Activated CD4-positive, CD25-positive, alpha-beta regulatory T cell treated with anti-CD3 and anti-CD28 coated beads, Interleukin-2, amount 50 U/mL, for 24 hours (primary cell): Measurements from ENCODE around the gene SAMD4A.

ENCODE experiments used
- ATAC-seq, 2 donors: fragments of 150-1000 bp; cut with Tn5 transposase; one replicate each; pipeline ENCODE4 v1.10.0; 2021; ENCODE audit warnings: mild to moderate bottlenecking in 1 of 2, moderate library complexity in 1 of 2

Gene SAMD4A

GRCh38 chr14:54637270-54638134 is 70.6 kb downstream of the SAMD4A start:
- no peak for ATAC-seq

GRCh38 chr14:54638135-54638446 is 71.2 kb downstream of the SAMD4A start:
- no peak for ATAC-seq

- no peak for ATAC-seq
Measured at GRCh38 chr14:54639611-54640010, 72.7 kb downstream of the SAMD4A start.

GRCh38 chr14:54640506-54640905 is 73.6 kb downstream of the SAMD4A start:
- ATAC-seq = no peak

GRCh38 chr14:54642121-54642520 is 75.2 kb downstream of the SAMD4A start:
- no peak for ATAC-seq

GRCh38 chr14:54642801-54643695 is 76.1 kb downstream of the SAMD4A start:
- ATAC-seq = no peak

GRCh38 chr14:54643696-54644176 is 76.8 kb downstream of the SAMD4A start:
- no peak for ATAC-seq

- ATAC-seq = no peak
Measured at GRCh38 chr14:54645639-54646038, 78.7 kb downstream of the SAMD4A start.

- ATAC-seq = no peak
Measured at GRCh38 chr14:54646626-54647025, 79.7 kb downstream of the SAMD4A start.

- ATAC-seq = no peak
Measured at GRCh38 chr14:54647378-54647777, 80.5 kb downstream of the SAMD4A start.

- no peak for ATAC-seq
Measured at GRCh38 chr14:54649056-54649455, 82.1 kb downstream of the SAMD4A start.

GRCh38 chr14:54650331-54650958 is 83.5 kb downstream of the SAMD4A start:
- no peak for ATAC-seq

- no peak for ATAC-seq
Measured at GRCh38 chr14:54650959-54651351, 84.0 kb downstream of the SAMD4A start.

- no peak for ATAC-seq
Measured at GRCh38 chr14:54651649-54652048, 84.7 kb downstream of the SAMD4A start.

GRCh38 chr14:54652188-54652587 is 85.3 kb downstream of the SAMD4A start:
- no peak for ATAC-seq

- no peak for ATAC-seq
Measured at GRCh38 chr14:54652605-54653052, 85.7 kb downstream of the SAMD4A start.

- ATAC-seq = no peak
Measured at GRCh38 chr14:54653712-54654469, 87.0 kb downstream of the SAMD4A start.

GRCh38 chr14:54654605-54655004 is 87.7 kb downstream of the SAMD4A start:
- ATAC-seq = no peak

GRCh38 chr14:54658836-54659235 is 91.9 kb downstream of the SAMD4A start:
- ATAC-seq = no peak

GRCh38 chr14:54659365-54659764 is 92.4 kb downstream of the SAMD4A start:
- ATAC-seq = no peak

GRCh38 chr14:54660604-54661111 is 93.7 kb downstream of the SAMD4A start:
- ATAC-seq = no peak

- no peak for ATAC-seq
Measured at GRCh38 chr14:54662491-54663133, 95.7 kb downstream of the SAMD4A start.
